CD14-positive monocyte (primary cell): ENCODE measurements around the gene ADGRL3. TPM values are rescaled to one million over a fixed set of nuclear protein-coding genes. Genes with fewer than 3 reads are reported as not detected.

ENCODE experiments used
- DNase-seq, 3 donors: peaks; one replicate each; pipeline ENCODE4 v3.0.0-alpha.2; 2011 to 2022
- H2AFZ ChIP-seq: 2 replicates; pipeline ENCODE4 v1.6.0; 2012; ENCODE audit warnings: mild to moderate bottlenecking, low read depth, low read length, inconsistent platforms; ENCODE audit not compliant: insufficient read depth, poor library complexity, severe bottlenecking
- H3K27ac ChIP-seq, 2 donors: 1 replicate in 1 of 2; 2 replicates in 1 of 2; pipeline ENCODE4 v1.5.1; 2012 to 2013; ENCODE audit warnings: low read length in 2 of 2, control low read depth in 1 of 2, inconsistent platforms in 1 of 2, low read depth in 1 of 2, mild to moderate bottlenecking in 1 of 2
- H3K27me3 ChIP-seq, 2 donors: one replicate each; pipeline versions ENCODE4 v1.6.0 to v1.6.1; 2011 to 2013; ENCODE audit warnings: low read length in 2 of 2; ENCODE audit not compliant: control insufficient read depth in 2 of 2, insufficient read depth in 2 of 2
- H3K36me3 ChIP-seq, 2 donors: replicated peaks in 1 of 2; 1 replicate in 1 of 2; 2 replicates in 1 of 2; pipeline versions ENCODE4 v1.5.1 to v1.6.1; 2012 to 2013; ENCODE audit warnings: low read length in 2 of 2, control low read depth in 1 of 2, inconsistent platforms in 1 of 2, mild to moderate bottlenecking in 1 of 2; ENCODE audit not compliant: insufficient read depth in 2 of 2, control insufficient read depth in 1 of 2
- H3K4me1 ChIP-seq, 2 donors: 1 replicate in 1 of 2; 2 replicates in 1 of 2; pipeline versions ENCODE4 v1.5.1 to v1.6.1; 2012 to 2013; ENCODE audit warnings: low read length in 2 of 2, control low read depth in 1 of 2, inconsistent platforms in 1 of 2, mild to moderate bottlenecking in 1 of 2, moderate library complexity in 1 of 2; ENCODE audit not compliant: insufficient read depth in 2 of 2, control insufficient read depth in 1 of 2
- H3K4me2 ChIP-seq: replicated peaks from 2 replicates; pipeline ENCODE3; 2012; ENCODE audit warnings: low read length, moderate library complexity, mild to moderate bottlenecking; ENCODE audit not compliant: poor library complexity, severe bottlenecking; ENCODE audit errors: extremely low read depth
- H3K4me3 ChIP-seq, 3 experiments: fragments of 200-600 bp in 1 of 3; sonication (generic) in 1 of 3; replicated peaks in 1 of 3; 1 replicate in 2 of 3; 2 replicates in 1 of 3; pipeline ENCODE4 v1.5.1; 2011 to 2013; ENCODE audit warnings: low read length in 3 of 3, mild to moderate bottlenecking in 3 of 3, control low read depth in 2 of 3, low read depth in 2 of 3, inconsistent platforms in 1 of 3, moderate library complexity in 1 of 3
- H3K79me2 ChIP-seq: 2 replicates; pipeline ENCODE4 v1.6.0; 2012; ENCODE audit warnings: mild to moderate bottlenecking, control low read depth, inconsistent platforms, low read length, moderate library complexity; ENCODE audit not compliant: insufficient read depth
- H3K9ac ChIP-seq: 2 replicates; pipeline ENCODE4 v1.6.0; 2017; ENCODE audit warnings: low read length, mild to moderate bottlenecking; ENCODE audit not compliant: insufficient read depth, poor library complexity, severe bottlenecking
- H3K9me3 ChIP-seq, 2 donors: replicated peaks in 1 of 2; 1 replicate in 1 of 2; 2 replicates in 1 of 2; pipeline versions ENCODE4 v1.5.1 to v1.6.1; 2012 to 2013; ENCODE audit warnings: low read length in 2 of 2, control low read depth in 1 of 2; ENCODE audit not compliant: control insufficient read depth in 1 of 2, insufficient read depth in 1 of 2
- H4K20me1 ChIP-seq: 2 replicates; pipeline ENCODE4 v1.6.0; 2012; ENCODE audit warnings: mild to moderate bottlenecking, low read length, control low read depth, moderate library complexity; ENCODE audit not compliant: insufficient read depth
- H3K27ac Mint-ChIP-seq, 7 donors: one replicate each; pipeline ENCODE4 v1.8.0; 2020; ENCODE audit warnings: mild to moderate bottlenecking in 7 of 7, mixed read lengths in 7 of 7, moderate library complexity in 6 of 7, inconsistent platforms in 2 of 7
- H3K27me3 Mint-ChIP-seq, 3 donors: one replicate each; pipeline ENCODE4 v1.8.0; 2021 to 2022; ENCODE audit warnings: low read depth in 3 of 3, mild to moderate bottlenecking in 3 of 3, mixed read lengths in 3 of 3, moderate library complexity in 3 of 3, inconsistent platforms in 1 of 3
- H3K36me3 Mint-ChIP-seq, 2 donors: one replicate each; pipeline ENCODE4 v1.8.0; 2020; ENCODE audit warnings: mixed read lengths in 2 of 2, inconsistent platforms in 1 of 2, mild to moderate bottlenecking in 1 of 2
- H3K4me1 Mint-ChIP-seq: one replicate; pipeline ENCODE4 v1.8.0; 2020; ENCODE audit warnings: mild to moderate bottlenecking, mixed read lengths
- H3K4me3 Mint-ChIP-seq, 2 donors: one replicate each; pipeline ENCODE4 v1.8.0; 2020; ENCODE audit warnings: mild to moderate bottlenecking in 2 of 2, mixed read lengths in 2 of 2, moderate library complexity in 1 of 2
- H3K9me3 Mint-ChIP-seq, 7 donors: one replicate each; pipeline ENCODE4 v1.8.0; 2020 to 2022; ENCODE audit warnings: mixed read lengths in 7 of 7, mild to moderate bottlenecking in 6 of 7, moderate library complexity in 6 of 7, inconsistent platforms in 2 of 7
- CTCF ChIP-seq: fragments of 200-600 bp; IDR thresholded peaks from one replicate; pipeline ENCODE4 v1.8.0; 2022; ENCODE audit warnings: antibody characterized with exemption, mild to moderate bottlenecking
- WGBS: methylation state at CpG from one replicate; pipeline ENCODE4 v1.1.5; 2013; ENCODE audit warnings: missing lambda C conversion rate; ENCODE audit not compliant: insufficient coverage; 5-methylcytosine and 5-hydroxymethylcytosine counted together
- intact Hi-C, 2 donors: fragments of 100-400 bp; cut with micrococcal nuclease; formaldehyde crosslinking; loops; one replicate each; pipeline versions ENCODE4 v1.15.0 to v1.15.1; 2023
- polyA plus RNA-seq, 3 donors: library from polyadenylated mRNA; depleted of rRNA in 1 of 3; unstranded in 2 of 3; stranded (reverse) in 1 of 3; fragments of 300-500 nt in 2 of 3; fragments of >200 nt in 1 of 3; fragmentation: Illumina TruSeq in 2 of 3; gene quantifications; 1 replicate in 2 of 3; 2 replicates in 1 of 3; pipeline ENCODE4 v1.2.3, GENCODE V29; 2012 to 2021

ADGRL3 gene
- polyA plus RNA-seq, 3 donors, result not detected

GRCh38 chr4:61820136-61820535, 620.0 kb downstream of the ADGRL3 start:
- H3K27me3 Mint-ChIP-seq, result peaks cover 0 to 3% (median 0%) of the 10 kb centered on the region in 3 donors

GRCh38 chr4:61824454-61824853, 624.3 kb downstream of the ADGRL3 start:
- Histone ChIP-seq H3K4me3 (no peak overlapping the region), H3K79me2 (no peaks in the 10 kb centered on the region), H4K20me1 (no peaks in the 10 kb centered on the region), H3K9me3 (no peaks in the 10 kb centered on the region), H2AFZ (no peak overlapping the region), H3K9ac (no peak overlapping the region), H3K27ac (no peak overlapping the region), H3K27me3 (no peaks in the 10 kb centered on the region), H3K36me3 (no peaks in the 10 kb centered on the region), H3K4me1 (no peaks in the 10 kb centered on the region), H3K4me2 (no peak overlapping the region)
- Mint-ChIP-seq H3K4me1 (no peaks in the 10 kb centered on the region), H3K27ac (no peak overlapping the region), H3K4me3 (no peak overlapping the region), H3K36me3 (no peaks in the 10 kb centered on the region), H3K9me3 (peaks cover 0 to 5% (median 3%) of the 10 kb centered on the region in 7 donors), H3K27me3 (no peaks in the 10 kb centered on the region)
- intact Hi-C loops, result no loop called here
- TF ChIP-seq CTCF, result no peak
- DNase-seq, result no peak
- WGBS, result no CpG with 5 or more reads among the region's 2 CpGs

More at GRCh38 chr4:61820136-61820535, 620.0 kb downstream of the ADGRL3 start:
- Histone ChIP-seq H3K27me3 (no peaks in the 10 kb centered on the region), H3K4me1 (no peaks in the 10 kb centered on the region), H3K4me2 (no peak overlapping the region), H3K9me3 (peaks cover 11 to 15% of the 10 kb centered on the region in 2 donors), H3K4me3 (no peak overlapping the region), H3K79me2 (no peaks in the 10 kb centered on the region), H4K20me1 (no peaks in the 10 kb centered on the region), H2AFZ (no peak overlapping the region), H3K36me3 (no peaks in the 10 kb centered on the region), H3K27ac (no peak overlapping the region), H3K9ac (no peak overlapping the region)
- DNase-seq, result no peak
- intact Hi-C loops, result no loop called here
- no peak for TF ChIP-seq CTCF
- no peaks in the 10 kb centered on the region for H3K4me1 Mint-ChIP-seq
- H3K4me3 Mint-ChIP-seq, result no peak overlapping the region
- no CpG with 5 or more reads among the region's 3 CpGs for WGBS
- peaks cover 6 to 17% (median 13%) of the 10 kb centered on the region in 7 donors for H3K9me3 Mint-ChIP-seq
- H3K27ac Mint-ChIP-seq, result no peak overlapping the region
- no peaks in the 10 kb centered on the region for H3K36me3 Mint-ChIP-seq
